ENCODE results near the gene ADGRG4.

The ADGRG4 gene

GRCh38 chrX:136318895-136319597 lies 18.3 kb downstream of the ADGRG4 start:
- no peak overlapping the region for H3K4me3 ChIP-seq (ENCODE audit: low read depth, low read length)
- no peak for TF ChIP-seq CTCF (IDR thresholded peaks at IDR 0.05; ENCODE audit: insufficient read depth, low read depth, low read length, missing control alignments)
- DNase-seq (ENCODE audit: low read depth) = no peak

GRCh38 chrX:136319600-136319999 lies 18.8 kb downstream of the ADGRG4 start:
- no peak overlapping the region for H3K4me3 ChIP-seq (ENCODE audit: low read depth, low read length)
- DNase-seq (ENCODE audit: low read depth) = no peak
- TF ChIP-seq CTCF (IDR thresholded peaks at IDR 0.05; ENCODE audit: insufficient read depth, low read depth, low read length, missing control alignments) = no peak

GRCh38 chrX:136321532-136321931 lies 20.8 kb downstream of the ADGRG4 start:
- TF ChIP-seq CTCF (IDR thresholded peaks at IDR 0.05; ENCODE audit: insufficient read depth, low read depth, low read length, missing control alignments) = no peak
- H3K4me3 ChIP-seq (ENCODE audit: low read depth, low read length) = no peak overlapping the region
- no peak for DNase-seq (ENCODE audit: low read depth)

GRCh38 chrX:136322064-136322463 lies 21.3 kb downstream of the ADGRG4 start:
- DNase-seq (ENCODE audit: low read depth) = no peak
- TF ChIP-seq CTCF (IDR thresholded peaks at IDR 0.05; ENCODE audit: insufficient read depth, low read depth, low read length, missing control alignments) = no peak
- H3K4me3 ChIP-seq (ENCODE audit: low read depth, low read length) = no peak overlapping the region

GRCh38 chrX:136325377-136325776 lies 24.6 kb downstream of the ADGRG4 start:
- no peak for DNase-seq (ENCODE audit: low read depth)
- no peak for TF ChIP-seq CTCF (IDR thresholded peaks at IDR 0.05; ENCODE audit: insufficient read depth, low read depth, low read length, missing control alignments)
- H3K4me3 ChIP-seq (ENCODE audit: low read depth, low read length) = no peak overlapping the region

- H3K4me3 ChIP-seq (ENCODE audit: low read depth, low read length) = no peak overlapping the region
- no peak for DNase-seq (ENCODE audit: low read depth)
- no peak for TF ChIP-seq CTCF (IDR thresholded peaks at IDR 0.05; ENCODE audit: insufficient read depth, low read depth, low read length, missing control alignments)
Observed at GRCh38 chrX:136328933-136329332, 28.2 kb downstream of the ADGRG4 start.

GRCh38 chrX:136336623-136337022 lies 35.9 kb downstream of the ADGRG4 start:
- H3K4me3 ChIP-seq (ENCODE audit: low read depth, low read length) = no peak overlapping the region
- DNase-seq (ENCODE audit: low read depth) = peak; percentile 2
- peak; percentile 26 for TF ChIP-seq CTCF (IDR thresholded peaks at IDR 0.05; ENCODE audit: insufficient read depth, low read depth, low read length, missing control alignments)
